ENCODE data around the gene FAM3B. TPM values are rescaled to one million over a fixed set of nuclear protein-coding genes. Genes with fewer than 3 reads are reported as not detected.

Gene FAM3B
- total and polyA plus RNA-seq, 2 donors, result 8.5 to 13.2 TPM

DNA sequence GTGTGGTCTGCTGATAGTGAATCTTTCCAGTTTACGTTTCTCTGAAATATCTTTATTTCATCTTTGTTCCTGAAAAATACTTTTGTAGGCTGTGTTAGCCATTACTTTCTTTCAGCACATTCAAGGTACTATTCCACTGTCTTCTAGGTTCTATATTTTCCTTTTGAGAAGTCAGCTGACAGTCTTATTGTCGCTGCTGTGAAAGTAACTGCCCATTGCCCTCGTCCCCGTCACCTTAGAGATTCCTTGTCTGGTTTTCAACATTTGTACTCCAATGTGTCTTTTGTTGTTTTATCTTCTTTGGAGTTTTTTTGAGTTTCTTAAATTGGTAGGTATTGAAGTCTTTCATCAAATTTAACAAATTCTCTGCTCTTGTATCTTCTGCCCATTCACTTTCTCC lies 25.4 kb downstream of the FAM3B start:
- Histone ChIP-seq H3K27me3 (ENCODE audit: control insufficient read depth in 2 of 2, insufficient read depth in 1 of 2, low read length in 1 of 2) (no peaks in the 10 kb centered on the region), H3K9me3 (ENCODE audit: control insufficient read depth in 2 of 2, insufficient read depth in 1 of 2, low read length in 1 of 2) (no peaks in the 10 kb centered on the region), H3K4me1 (ENCODE audit: control insufficient read depth in 2 of 2, insufficient read depth in 2 of 2, low read length in 2 of 2) (peaks cover 0 to 23% of the 10 kb centered on the region in 2 donors), H3K4me3 (ENCODE audit: low read length in 2 of 2) (no peak overlapping the region), H3K27ac (ENCODE audit: low read depth in 1 of 2, low read length in 1 of 2) (no peak overlapping the region), H3K36me3 (ENCODE audit: control insufficient read depth in 2 of 2, insufficient read depth in 2 of 2, low read length in 1 of 2) (no peaks in the 10 kb centered on the region)
- no peak for DNase-seq (ENCODE audit: low read depth in 6 of 9, low spot score in 9 of 9)
- 97% methylated on average over 4 of the region's 4 CpGs for WGBS

DNA sequence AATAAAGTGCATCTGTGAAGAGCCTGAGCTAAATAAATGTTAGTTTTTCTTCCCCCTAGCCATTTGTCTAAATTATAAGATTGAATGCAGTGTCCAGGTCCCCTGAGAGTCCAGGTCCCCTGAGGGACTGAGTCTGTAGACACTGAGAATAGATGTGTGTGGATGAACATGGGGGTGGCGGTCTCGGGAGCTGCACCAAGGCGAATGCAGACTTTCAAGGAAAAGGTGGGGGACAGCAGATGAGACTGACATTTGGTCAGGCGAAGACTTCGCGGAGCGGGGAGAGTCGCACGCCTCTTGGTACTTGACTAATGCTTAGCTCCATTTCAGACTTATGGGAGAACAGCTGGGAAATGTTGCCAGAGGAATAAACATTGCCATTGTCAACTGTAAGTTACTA lies 27.5 kb downstream of the FAM3B start:
- no peak for DNase-seq (ENCODE audit: low read depth in 6 of 9, low spot score in 9 of 9)
- Histone ChIP-seq H3K9me3 (ENCODE audit: control insufficient read depth in 2 of 2, insufficient read depth in 1 of 2, low read length in 1 of 2) (no peaks in the 10 kb centered on the region), H3K36me3 (ENCODE audit: control insufficient read depth in 2 of 2, insufficient read depth in 2 of 2, low read length in 1 of 2) (no peaks in the 10 kb centered on the region), H3K4me1 (ENCODE audit: control insufficient read depth in 2 of 2, insufficient read depth in 2 of 2, low read length in 2 of 2) (peaks cover 0 to 41% of the 10 kb centered on the region in 2 donors), H3K27me3 (ENCODE audit: control insufficient read depth in 2 of 2, insufficient read depth in 1 of 2, low read length in 1 of 2) (no peaks in the 10 kb centered on the region), H3K27ac (ENCODE audit: low read depth in 1 of 2, low read length in 1 of 2) (peak overlapping the region in 1 of 2 donors; percentile 62), H3K4me3 (ENCODE audit: low read length in 2 of 2) (no peak overlapping the region)
- WGBS, result 88% methylated on average over 9 of the region's 9 CpGs

GRCh38 chr21:41345356-41345755 lies 28.8 kb downstream of the FAM3B start:
- WGBS, result 96% methylated on average over 4 of the region's 4 CpGs
- Histone ChIP-seq H3K4me3 (ENCODE audit: low read length in 2 of 2) (no peak overlapping the region), H3K27ac (ENCODE audit: low read depth in 1 of 2, low read length in 1 of 2) (peak overlapping the region in 1 of 2 donors; percentile 62), H3K36me3 (ENCODE audit: control insufficient read depth in 2 of 2, insufficient read depth in 2 of 2, low read length in 1 of 2) (no peaks in the 10 kb centered on the region), H3K4me1 (ENCODE audit: control insufficient read depth in 2 of 2, insufficient read depth in 2 of 2, low read length in 2 of 2) (peaks cover 0 to 48% of the 10 kb centered on the region in 2 donors), H3K27me3 (ENCODE audit: control insufficient read depth in 2 of 2, insufficient read depth in 1 of 2, low read length in 1 of 2) (no peaks in the 10 kb centered on the region), H3K9me3 (ENCODE audit: control insufficient read depth in 2 of 2, insufficient read depth in 1 of 2, low read length in 1 of 2) (no peaks in the 10 kb centered on the region)
- DNase-seq (ENCODE audit: low read depth in 6 of 9, low spot score in 9 of 9), result peak in 1 of 9 donors; percentile 40

GRCh38 chr21:41345934-41346685 lies 29.5 kb downstream of the FAM3B start:
- Histone ChIP-seq H3K4me3 (ENCODE audit: low read length in 2 of 2) (no peak overlapping the region), H3K4me1 (ENCODE audit: control insufficient read depth in 2 of 2, insufficient read depth in 2 of 2, low read length in 2 of 2) (peaks cover 0 to 55% of the 10 kb centered on the region in 2 donors), H3K27ac (ENCODE audit: low read depth in 1 of 2, low read length in 1 of 2) (peak overlapping the region in 1 of 2 donors; percentile 62), H3K27me3 (ENCODE audit: control insufficient read depth in 2 of 2, insufficient read depth in 1 of 2, low read length in 1 of 2) (no peaks in the 10 kb centered on the region), H3K36me3 (ENCODE audit: control insufficient read depth in 2 of 2, insufficient read depth in 2 of 2, low read length in 1 of 2) (no peaks in the 10 kb centered on the region), H3K9me3 (ENCODE audit: control insufficient read depth in 2 of 2, insufficient read depth in 1 of 2, low read length in 1 of 2) (no peaks in the 10 kb centered on the region)
- WGBS, result 91% methylated on average over 13 of the region's 13 CpGs
- DNase-seq (ENCODE audit: low read depth in 6 of 9, low spot score in 9 of 9), result no peak

GRCh38 chr21:41346758-41347157 lies 30.2 kb downstream of the FAM3B start:
- no peak for DNase-seq (ENCODE audit: low read depth in 6 of 9, low spot score in 9 of 9)
- no peaks in the 10 kb centered on the region for H3K36me3 ChIP-seq (ENCODE audit: control insufficient read depth in 2 of 2, insufficient read depth in 2 of 2, low read length in 1 of 2)
- H3K4me3 ChIP-seq (ENCODE audit: low read length in 2 of 2), result no peak overlapping the region
- no peaks in the 10 kb centered on the region for H3K9me3 ChIP-seq (ENCODE audit: control insufficient read depth in 2 of 2, insufficient read depth in 1 of 2, low read length in 1 of 2)
- no peaks in the 10 kb centered on the region for H3K27me3 ChIP-seq (ENCODE audit: control insufficient read depth in 2 of 2, insufficient read depth in 1 of 2, low read length in 1 of 2)
- H3K27ac ChIP-seq (ENCODE audit: low read depth in 1 of 2, low read length in 1 of 2), result peak overlapping the region in 1 of 2 donors; percentile 62
- peaks cover 0 to 59% of the 10 kb centered on the region in 2 donors for H3K4me1 ChIP-seq (ENCODE audit: control insufficient read depth in 2 of 2, insufficient read depth in 2 of 2, low read length in 2 of 2)
- WGBS, result 91% methylated on average over 8 of the region's 8 CpGs

DNA sequence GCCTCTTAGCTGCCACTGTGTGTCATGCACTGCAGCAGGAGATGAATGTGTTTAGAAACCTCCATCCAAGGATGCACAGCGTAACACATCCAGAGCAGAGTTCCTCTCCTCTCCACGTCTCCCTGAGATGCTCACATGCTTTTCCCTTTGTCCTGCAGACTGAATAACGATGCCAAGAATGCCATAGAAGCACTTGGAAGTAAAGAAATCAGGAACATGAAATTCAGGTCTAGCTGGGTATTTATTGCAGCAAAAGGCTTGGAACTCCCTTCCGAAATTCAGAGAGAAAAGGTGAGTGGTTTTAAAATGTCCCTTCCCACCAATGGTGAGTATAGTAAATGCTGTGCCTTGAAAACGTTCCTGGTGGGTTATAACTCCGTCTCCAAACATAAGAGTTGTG lies 31.8 kb downstream of the FAM3B start:
- Histone ChIP-seq H3K9me3 (ENCODE audit: control insufficient read depth in 2 of 2, insufficient read depth in 1 of 2, low read length in 1 of 2) (no peaks in the 10 kb centered on the region), H3K27ac (ENCODE audit: low read depth in 1 of 2, low read length in 1 of 2) (no peak overlapping the region), H3K36me3 (ENCODE audit: control insufficient read depth in 2 of 2, insufficient read depth in 2 of 2, low read length in 1 of 2) (no peaks in the 10 kb centered on the region), H3K4me1 (ENCODE audit: control insufficient read depth in 2 of 2, insufficient read depth in 2 of 2, low read length in 2 of 2) (peaks cover 0 to 59% of the 10 kb centered on the region in 2 donors), H3K27me3 (ENCODE audit: control insufficient read depth in 2 of 2, insufficient read depth in 1 of 2, low read length in 1 of 2) (no peaks in the 10 kb centered on the region), H3K4me3 (ENCODE audit: low read length in 2 of 2) (no peak overlapping the region)
- no peak for DNase-seq (ENCODE audit: low read depth in 6 of 9, low spot score in 9 of 9)
- 91% methylated on average over 6 of the region's 6 CpGs for WGBS

DNA sequence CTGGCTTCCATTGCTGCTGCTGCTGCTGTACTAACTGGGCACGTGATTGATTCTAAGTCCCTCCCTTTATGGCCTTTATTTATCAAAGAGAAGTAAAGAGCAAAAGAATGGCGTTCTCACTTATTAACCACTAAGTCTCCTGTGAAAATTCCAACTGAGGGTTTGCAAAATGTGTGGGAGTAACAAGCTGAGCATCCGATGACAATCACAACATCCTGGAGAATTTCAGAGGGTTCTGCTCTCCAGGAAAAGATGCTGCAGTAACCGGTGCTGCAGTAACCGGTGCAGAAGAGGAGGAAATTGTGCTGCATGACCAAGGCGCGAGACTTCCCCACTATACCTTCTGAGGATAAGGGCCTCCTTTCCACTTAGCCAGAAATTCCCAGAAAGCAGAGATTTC lies 32.5 kb downstream of the FAM3B start:
- WGBS, result 97% methylated on average over 7 of the region's 7 CpGs

GRCh38 chr21:41349619-41350390 lies 33.2 kb downstream of the FAM3B start:
- WGBS, result 97% methylated on average over 19 of the region's 19 CpGs
- Histone ChIP-seq H3K4me1 (ENCODE audit: control insufficient read depth in 2 of 2, insufficient read depth in 2 of 2, low read length in 2 of 2) (peaks cover 0 to 55% of the 10 kb centered on the region in 2 donors), H3K4me3 (ENCODE audit: low read length in 2 of 2) (no peak overlapping the region), H3K27ac (ENCODE audit: low read depth in 1 of 2, low read length in 1 of 2) (no peak overlapping the region), H3K27me3 (ENCODE audit: control insufficient read depth in 2 of 2, insufficient read depth in 1 of 2, low read length in 1 of 2) (no peaks in the 10 kb centered on the region), H3K9me3 (ENCODE audit: control insufficient read depth in 2 of 2, insufficient read depth in 1 of 2, low read length in 1 of 2) (no peaks in the 10 kb centered on the region), H3K36me3 (ENCODE audit: control insufficient read depth in 2 of 2, insufficient read depth in 2 of 2, low read length in 1 of 2) (no peaks in the 10 kb centered on the region)
- no peak for DNase-seq (ENCODE audit: low read depth in 6 of 9, low spot score in 9 of 9)

More for the DNA sequence above, 32.5 kb downstream of the FAM3B start:
- Histone ChIP-seq H3K9me3 (ENCODE audit: control insufficient read depth in 2 of 2, insufficient read depth in 1 of 2, low read length in 1 of 2) (no peaks in the 10 kb centered on the region), H3K36me3 (ENCODE audit: control insufficient read depth in 2 of 2, insufficient read depth in 2 of 2, low read length in 1 of 2) (no peaks in the 10 kb centered on the region), H3K4me1 (ENCODE audit: control insufficient read depth in 2 of 2, insufficient read depth in 2 of 2, low read length in 2 of 2) (peaks cover 0 to 59% of the 10 kb centered on the region in 2 donors), H3K27me3 (ENCODE audit: control insufficient read depth in 2 of 2, insufficient read depth in 1 of 2, low read length in 1 of 2) (no peaks in the 10 kb centered on the region), H3K27ac (ENCODE audit: low read depth in 1 of 2, low read length in 1 of 2) (no peak overlapping the region), H3K4me3 (ENCODE audit: low read length in 2 of 2) (no peak overlapping the region)
- DNase-seq (ENCODE audit: low read depth in 6 of 9, low spot score in 9 of 9), result no peak

- H3K4me3 ChIP-seq (ENCODE audit: low read length in 2 of 2), result no peak overlapping the region
- WGBS, result 98% methylated on average over 16 of the region's 16 CpGs
- no peak for DNase-seq (ENCODE audit: low read depth in 6 of 9, low spot score in 9 of 9)
These were observed 34.0 kb downstream of the FAM3B start for GRCh38 chr21:41350436-41351155.

More at GRCh38 chr21:41350436-41351155, 34.0 kb downstream of the FAM3B start:
- H3K9me3 ChIP-seq (ENCODE audit: control insufficient read depth in 2 of 2, insufficient read depth in 1 of 2, low read length in 1 of 2), result no peaks in the 10 kb centered on the region
- H3K4me1 ChIP-seq (ENCODE audit: control insufficient read depth in 2 of 2, insufficient read depth in 2 of 2, low read length in 2 of 2), result peaks cover 0 to 48% of the 10 kb centered on the region in 2 donors
- no peak overlapping the region for H3K27ac ChIP-seq (ENCODE audit: low read depth in 1 of 2, low read length in 1 of 2)
- no peaks in the 10 kb centered on the region for H3K27me3 ChIP-seq (ENCODE audit: control insufficient read depth in 2 of 2, insufficient read depth in 1 of 2, low read length in 1 of 2)
- no peaks in the 10 kb centered on the region for H3K36me3 ChIP-seq (ENCODE audit: control insufficient read depth in 2 of 2, insufficient read depth in 2 of 2, low read length in 1 of 2)
